A549 (cell line): ENCODE measurements around the gene TTYH3.

Experiments
- EP300 ChIP-seq, 2 experiments: fragments of >200 bp; sonication (Bioruptor Twin); formaldehyde crosslinking; IDR thresholded peaks; 2 replicates in 1 of 2; 3 replicates in 1 of 2; pipeline ENCODE4 v1.6.1; 2016 to 2017
- FOSL2 ChIP-seq, 2 experiments: fragments of 450-650 bp in 1 of 2; fragments of >200 bp in 1 of 2; sonication (Bioruptor Twin) in 1 of 2; formaldehyde crosslinking; IDR thresholded peaks; 2 replicates each; pipeline versions ENCODE4 v1.5.0 to v1.6.1; 2016 to 2020; ENCODE audit warnings: mild to moderate bottlenecking in 1 of 2, moderate library complexity in 1 of 2
- HMGXB4 ChIP-seq: fragments of 250-450 bp; sonication (Bioruptor Pico); IDR thresholded peaks from 2 replicates; pipeline ENCODE4 v1.5.0; 2021; ENCODE audit warnings: mild to moderate bottlenecking, moderate library complexity, borderline replicate concordance
- MAFK ChIP-seq: fragments of 450-650 bp; IDR thresholded peaks from 2 replicates; pipeline ENCODE4 v1.6.1; 2014; ENCODE audit not compliant: partially characterized antibody
- MYC ChIP-seq: IDR thresholded peaks from 2 replicates; pipeline ENCODE4 v1.6.1; 2012; ENCODE audit warnings: mild to moderate bottlenecking, inconsistent platforms, low read length, improper control_type of control experiment, borderline replicate concordance
- POLR2A ChIP-seq: IDR thresholded peaks from 2 replicates; pipeline ENCODE4 v1.6.1; 2012; ENCODE audit warnings: mild to moderate bottlenecking, low read length
- RAD21 ChIP-seq, 2 experiments: fragments of >200 bp in 1 of 2; sonication (Bioruptor Twin) in 1 of 2; formaldehyde crosslinking in 1 of 2; IDR thresholded peaks in 1 of 2; conservative IDR thresholded peaks in 1 of 2; 2 replicates in 1 of 2; 3 replicates in 1 of 2; pipeline ENCODE4 v1.6.1; 2012 to 2018; ENCODE audit warnings: inconsistent platforms in 1 of 2
- RARB ChIP-seq: fragments of 250-450 bp; sonication (Bioruptor Pico); IDR thresholded peaks from 2 replicates; pipeline ENCODE4 v1.8.0; 2021; ENCODE audit warnings: mild to moderate bottlenecking, moderate library complexity
- RFX5 ChIP-seq: fragments of 450-650 bp; IDR thresholded peaks from 2 replicates; pipeline ENCODE4 v1.7.1; 2014; ENCODE audit warnings: antibody characterized with exemption, mild to moderate bottlenecking, moderate library complexity
- RNF2 ChIP-seq: fragments of 200-600 bp; sonication (generic); IDR thresholded peaks from 2 replicates; pipeline ENCODE4 v1.6.1; 2016; ENCODE audit warnings: low read depth, mild to moderate bottlenecking, antibody characterized with exemption, moderate library complexity, borderline replicate concordance
- ZFP36 ChIP-seq: fragments of 450-650 bp; IDR thresholded peaks from 2 replicates; pipeline ENCODE4 v1.6.1; 2014; ENCODE audit warnings: borderline replicate concordance; ENCODE audit not compliant: partially characterized antibody
- TF ChIP-seq, protein P1 (sequence below): fragments of >200 bp; sonication (Bioruptor Twin); formaldehyde crosslinking; IDR thresholded peaks from 3 replicates; pipeline ENCODE4 v1.5.1; 2016
- TF ChIP-seq, protein P2 (sequence below): IDR thresholded peaks from 2 replicates; pipeline ENCODE4 v1.6.1; 2012
- TF ChIP-seq, protein P3 (sequence below): fragments of 200-600 bp; sonication (generic); IDR thresholded peaks from 2 replicates; pipeline ENCODE4 v1.6.1; 2016; ENCODE audit warnings: antibody characterized with exemption, mild to moderate bottlenecking, moderate library complexity

- no peak for TF ChIP-seq RFX5
- TF ChIP-seq, protein P1, sequence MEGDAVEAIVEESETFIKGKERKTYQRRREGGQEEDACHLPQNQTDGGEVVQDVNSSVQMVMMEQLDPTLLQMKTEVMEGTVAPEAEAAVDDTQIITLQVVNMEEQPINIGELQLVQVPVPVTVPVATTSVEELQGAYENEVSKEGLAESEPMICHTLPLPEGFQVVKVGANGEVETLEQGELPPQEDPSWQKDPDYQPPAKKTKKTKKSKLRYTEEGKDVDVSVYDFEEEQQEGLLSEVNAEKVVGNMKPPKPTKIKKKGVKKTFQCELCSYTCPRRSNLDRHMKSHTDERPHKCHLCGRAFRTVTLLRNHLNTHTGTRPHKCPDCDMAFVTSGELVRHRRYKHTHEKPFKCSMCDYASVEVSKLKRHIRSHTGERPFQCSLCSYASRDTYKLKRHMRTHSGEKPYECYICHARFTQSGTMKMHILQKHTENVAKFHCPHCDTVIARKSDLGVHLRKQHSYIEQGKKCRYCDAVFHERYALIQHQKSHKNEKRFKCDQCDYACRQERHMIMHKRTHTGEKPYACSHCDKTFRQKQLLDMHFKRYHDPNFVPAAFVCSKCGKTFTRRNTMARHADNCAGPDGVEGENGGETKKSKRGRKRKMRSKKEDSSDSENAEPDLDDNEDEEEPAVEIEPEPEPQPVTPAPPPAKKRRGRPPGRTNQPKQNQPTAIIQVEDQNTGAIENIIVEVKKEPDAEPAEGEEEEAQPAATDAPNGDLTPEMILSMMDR, result no peak
- no peak for TF ChIP-seq POLR2A
- TF ChIP-seq MAFK, result no peak
- no peak for TF ChIP-seq EP300 (IDR thresholded peaks at IDR 0.05)
- TF ChIP-seq, protein P2, sequence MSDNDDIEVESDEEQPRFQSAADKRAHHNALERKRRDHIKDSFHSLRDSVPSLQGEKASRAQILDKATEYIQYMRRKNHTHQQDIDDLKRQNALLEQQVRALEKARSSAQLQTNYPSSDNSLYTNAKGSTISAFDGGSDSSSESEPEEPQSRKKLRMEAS, result no peak
- TF ChIP-seq ZFP36, result no peak
- no peak for TF ChIP-seq RARB (CRISPR knock-in tag)
- no peak for TF ChIP-seq FOSL2 (IDR thresholded peaks at IDR 0.05)
- no peak for TF ChIP-seq FOSL2 (CRISPR knock-in tag; IDR thresholded peaks at IDR 0.05)
- no peak for TF ChIP-seq MYC
- TF ChIP-seq RAD21 (conservative IDR thresholded peaks at IDR 0.05 in 1 of 2, IDR thresholded peaks at IDR 0.05 in 1 of 2), result no peak
- TF ChIP-seq HMGXB4 (CRISPR knock-in tag), result no peak
- TF ChIP-seq, protein P3, sequence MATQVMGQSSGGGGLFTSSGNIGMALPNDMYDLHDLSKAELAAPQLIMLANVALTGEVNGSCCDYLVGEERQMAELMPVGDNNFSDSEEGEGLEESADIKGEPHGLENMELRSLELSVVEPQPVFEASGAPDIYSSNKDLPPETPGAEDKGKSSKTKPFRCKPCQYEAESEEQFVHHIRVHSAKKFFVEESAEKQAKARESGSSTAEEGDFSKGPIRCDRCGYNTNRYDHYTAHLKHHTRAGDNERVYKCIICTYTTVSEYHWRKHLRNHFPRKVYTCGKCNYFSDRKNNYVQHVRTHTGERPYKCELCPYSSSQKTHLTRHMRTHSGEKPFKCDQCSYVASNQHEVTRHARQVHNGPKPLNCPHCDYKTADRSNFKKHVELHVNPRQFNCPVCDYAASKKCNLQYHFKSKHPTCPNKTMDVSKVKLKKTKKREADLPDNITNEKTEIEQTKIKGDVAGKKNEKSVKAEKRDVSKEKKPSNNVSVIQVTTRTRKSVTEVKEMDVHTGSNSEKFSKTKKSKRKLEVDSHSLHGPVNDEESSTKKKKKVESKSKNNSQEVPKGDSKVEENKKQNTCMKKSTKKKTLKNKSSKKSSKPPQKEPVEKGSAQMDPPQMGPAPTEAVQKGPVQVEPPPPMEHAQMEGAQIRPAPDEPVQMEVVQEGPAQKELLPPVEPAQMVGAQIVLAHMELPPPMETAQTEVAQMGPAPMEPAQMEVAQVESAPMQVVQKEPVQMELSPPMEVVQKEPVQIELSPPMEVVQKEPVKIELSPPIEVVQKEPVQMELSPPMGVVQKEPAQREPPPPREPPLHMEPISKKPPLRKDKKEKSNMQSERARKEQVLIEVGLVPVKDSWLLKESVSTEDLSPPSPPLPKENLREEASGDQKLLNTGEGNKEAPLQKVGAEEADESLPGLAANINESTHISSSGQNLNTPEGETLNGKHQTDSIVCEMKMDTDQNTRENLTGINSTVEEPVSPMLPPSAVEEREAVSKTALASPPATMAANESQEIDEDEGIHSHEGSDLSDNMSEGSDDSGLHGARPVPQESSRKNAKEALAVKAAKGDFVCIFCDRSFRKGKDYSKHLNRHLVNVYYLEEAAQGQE, result no peak
- no peak for TF ChIP-seq RNF2
These were observed 75.7 kb downstream of the TTYH3 start for GRCh38 chr7:2707481-2707880.
